Astrocyte (in vitro differentiated cells and primary cell): Measurements from ENCODE around the gene DYNLT4. TPM values are rescaled to one million over a fixed set of nuclear protein-coding genes. Genes with fewer than 3 reads are reported as not detected.
A peak's percentile ranks its signal among the peaks of the same experiment; 100 is the strongest.
"Not testable (repeated sequence)": the region's sequence is repeated elsewhere in the genome, so short reads cannot be mapped to it uniquely, and the experiment has no call there.

ENCODE experiments used
- DNase-seq: peaks from one replicate; pipeline ENCODE4 v3.0.0-alpha.2; 2010; ENCODE audit warnings: low read depth
- FAIRE-seq: peaks from 2 replicates; lab custom pipeline; 2011; peaks lifted over from hg19 to GRCh38; lab: Jason Lieb, UNC
- H2AFZ ChIP-seq: 2 replicates; pipeline ENCODE4 v1.6.0; 2012; ENCODE audit warnings: low read depth, low read length, inconsistent platforms
- H3K27ac ChIP-seq: 2 replicates; pipeline ENCODE4 v1.5.1; 2011; ENCODE audit warnings: low read depth, low read length, inconsistent platforms
- H3K27me3 ChIP-seq: 2 replicates; pipeline ENCODE4 v1.6.0; 2011; ENCODE audit warnings: low read length, inconsistent platforms; ENCODE audit not compliant: insufficient read depth
- H3K36me3 ChIP-seq: 2 replicates; pipeline ENCODE4 v1.5.1; 2011; ENCODE audit warnings: low read length, inconsistent platforms; ENCODE audit not compliant: insufficient read depth
- H3K4me1 ChIP-seq: 2 replicates; pipeline ENCODE4 v1.5.1; 2011; ENCODE audit warnings: low read length, inconsistent platforms; ENCODE audit not compliant: insufficient read depth
- H3K4me2 ChIP-seq: 2 replicates; pipeline ENCODE4 v1.6.0; 2012; ENCODE audit warnings: low read length, inconsistent platforms
- H3K4me3 ChIP-seq: 2 replicates; pipeline ENCODE4 v1.5.1; 2011; ENCODE audit warnings: low read depth, mild to moderate bottlenecking, low read length, inconsistent platforms; ENCODE audit not compliant: insufficient read depth
- H3K79me2 ChIP-seq: 2 replicates; pipeline ENCODE4 v1.6.0; 2012; ENCODE audit warnings: mild to moderate bottlenecking, low read length, inconsistent platforms; ENCODE audit not compliant: insufficient read depth
- H3K9ac ChIP-seq: 2 replicates; pipeline ENCODE4 v1.6.0; 2012; ENCODE audit warnings: mild to moderate bottlenecking, low read length, inconsistent platforms
- H3K9me3 ChIP-seq: 2 replicates; pipeline ENCODE4 v1.5.1; 2012; ENCODE audit warnings: low read depth, mild to moderate bottlenecking, low read length, inconsistent platforms; ENCODE audit not compliant: insufficient read depth
- H4K20me1 ChIP-seq: 2 replicates; pipeline ENCODE4 v1.6.0; 2012; ENCODE audit warnings: low read length, inconsistent platforms; ENCODE audit not compliant: insufficient read depth
- H3K27ac Mint-ChIP-seq: one replicate; pipeline ENCODE4 v1.8.0; 2021; ENCODE audit warnings: mild to moderate bottlenecking, mixed read lengths; ENCODE audit not compliant: unreplicated experiment
- H3K27me3 Mint-ChIP-seq: one replicate; pipeline ENCODE4 v1.8.0; 2021; ENCODE audit warnings: low read depth, mixed read lengths; ENCODE audit not compliant: unreplicated experiment
- H3K36me3 Mint-ChIP-seq: one replicate; pipeline ENCODE4 v1.8.0; 2021; ENCODE audit warnings: low read depth, mixed read lengths; ENCODE audit not compliant: unreplicated experiment
- H3K4me1 Mint-ChIP-seq: one replicate; pipeline ENCODE4 v1.8.0; 2021; ENCODE audit warnings: low read depth, mixed read lengths; ENCODE audit not compliant: unreplicated experiment
- H3K4me3 Mint-ChIP-seq: one replicate; pipeline ENCODE4 v1.8.0; 2021; ENCODE audit warnings: mild to moderate bottlenecking, moderate library complexity, mixed read lengths; ENCODE audit not compliant: unreplicated experiment
- H3K9me3 Mint-ChIP-seq: one replicate; pipeline ENCODE4 v1.8.0; 2021; ENCODE audit warnings: mild to moderate bottlenecking, mixed read lengths; ENCODE audit not compliant: unreplicated experiment
- CTCF ChIP-seq: IDR thresholded peaks from 2 replicates; pipeline ENCODE4 v1.5.1; 2011; ENCODE audit warnings: low read depth, mild to moderate bottlenecking, inconsistent platforms, low read length, moderate library complexity; ENCODE audit not compliant: insufficient read depth
- EZH2 ChIP-seq: IDR thresholded peaks from 2 replicates; pipeline ENCODE4 v1.6.1; 2012; ENCODE audit warnings: mild to moderate bottlenecking, low read length, inconsistent platforms; ENCODE audit not compliant: insufficient read depth
- total RNA-seq: library from RNA; stranded (reverse); gene quantifications from 2 replicates; pipeline ENCODE4 v1.2.1, GENCODE V29; 2021

DYNLT4 gene
- total RNA-seq, 1 donor from 2014 or later, result 0.50 TPM

GRCh38 chr1:44819196-44819607, 12.1 kb upstream of the DYNLT4 start:
- Histone ChIP-seq H3K4me2 (peak overlapping the region; percentile 84), H3K27me3 (no peaks in the 10 kb centered on the region), H3K9ac (peak overlapping the region; percentile 20), H3K4me1 (peaks cover 13% of the 10 kb centered on the region), H3K36me3 (peaks cover 14% of the 10 kb centered on the region), H3K79me2 (no peaks in the 10 kb centered on the region), H3K4me3 (peak overlapping the region; percentile 15), H3K9me3 (no peaks in the 10 kb centered on the region), H3K27ac (no peak overlapping the region), H2AFZ (no peak overlapping the region), H4K20me1 (no peaks in the 10 kb centered on the region)
- H3K4me1 Mint-ChIP-seq, result peaks cover 18% of the 10 kb centered on the region
- H3K4me3 Mint-ChIP-seq, result peak overlapping the region; percentile 16
- H3K9me3 Mint-ChIP-seq, result peaks cover 3% of the 10 kb centered on the region
- H3K27me3 Mint-ChIP-seq, result peaks cover 2% of the 10 kb centered on the region
- peak; percentile 41 for FAIRE-seq
- DNase-seq, result no peak
- no peak for TF ChIP-seq EZH2
- no peak for TF ChIP-seq CTCF
- peak overlapping the region; percentile 99 for H3K27ac Mint-ChIP-seq
- H3K36me3 Mint-ChIP-seq, result peaks cover 14% of the 10 kb centered on the region

- Mint-ChIP-seq H3K36me3 (peaks cover 14% of the 10 kb centered on the region), H3K4me1 (peaks cover 21% of the 10 kb centered on the region), H3K4me3 (no peak overlapping the region), H3K9me3 (peaks cover 3% of the 10 kb centered on the region), H3K27ac (no peak overlapping the region), H3K27me3 (peaks cover 2% of the 10 kb centered on the region)
- no peak overlapping the region for H2AFZ ChIP-seq
- H4K20me1 ChIP-seq, result no peaks in the 10 kb centered on the region
- DNase-seq, result no peak
- H3K27me3 ChIP-seq, result no peaks in the 10 kb centered on the region
- H3K4me3 ChIP-seq, result no peak overlapping the region
- H3K4me2 ChIP-seq, result no peak overlapping the region
- no peak overlapping the region for H3K9ac ChIP-seq
- TF ChIP-seq EZH2 (no peak), CTCF (no peak)
- no peaks in the 10 kb centered on the region for H3K9me3 ChIP-seq
- H3K4me1 ChIP-seq, result peaks cover 23% of the 10 kb centered on the region
- H3K36me3 ChIP-seq, result peaks cover 14% of the 10 kb centered on the region
- no peak overlapping the region for H3K27ac ChIP-seq
- no peak for FAIRE-seq
- peaks cover 5% of the 10 kb centered on the region for H3K79me2 ChIP-seq
Measured at GRCh38 chr1:44817771-44818495, 10.8 kb upstream of the DYNLT4 start.

GRCh38 chr1:44817307-44817706, 10.2 kb upstream of the DYNLT4 start:
- peaks cover 14% of the 10 kb centered on the region for H3K36me3 ChIP-seq
- H3K27ac ChIP-seq, result no peak overlapping the region
- peaks cover 3% of the 10 kb centered on the region for H3K9me3 Mint-ChIP-seq
- H4K20me1 ChIP-seq, result no peaks in the 10 kb centered on the region
- H2AFZ ChIP-seq, result no peak overlapping the region
- peaks cover 2% of the 10 kb centered on the region for H3K27me3 Mint-ChIP-seq
- DNase-seq (no peak), FAIRE-seq (no peak)
- H3K27me3 ChIP-seq, result no peaks in the 10 kb centered on the region
- no peak overlapping the region for H3K9ac ChIP-seq
- H3K4me2 ChIP-seq, result no peak overlapping the region
- H3K36me3 Mint-ChIP-seq, result peaks cover 14% of the 10 kb centered on the region
- H3K4me1 ChIP-seq, result peaks cover 29% of the 10 kb centered on the region
- H3K4me1 Mint-ChIP-seq, result peaks cover 24% of the 10 kb centered on the region
- TF ChIP-seq CTCF, result no peak
- TF ChIP-seq EZH2, result no peak
- H3K79me2 ChIP-seq, result peaks cover 11% of the 10 kb centered on the region
- no peak overlapping the region for H3K4me3 Mint-ChIP-seq
- no peak overlapping the region for H3K4me3 ChIP-seq
- H3K9me3 ChIP-seq, result no peaks in the 10 kb centered on the region
- no peak overlapping the region for H3K27ac Mint-ChIP-seq

- H3K36me3 Mint-ChIP-seq, result peaks cover 16% of the 10 kb centered on the region
- peak overlapping the region; percentile 41 for H3K27ac Mint-ChIP-seq
- H3K9ac ChIP-seq, H3K27me3 Mint-ChIP-seq, H3K4me3 Mint-ChIP-seq, H3K9me3 ChIP-seq, H2AFZ ChIP-seq, H4K20me1 ChIP-seq, FAIRE-seq, DNase-seq, H3K27me3 ChIP-seq, H3K27ac ChIP-seq, H3K9me3 Mint-ChIP-seq, H3K4me2 ChIP-seq, H3K4me3 ChIP-seq: not testable (repeated sequence)
- Histone ChIP-seq H3K36me3 (peaks cover 14% of the 10 kb centered on the region), H3K4me1 (peaks cover 43% of the 10 kb centered on the region), H3K79me2 (peaks cover 16% of the 10 kb centered on the region)
- H3K4me1 Mint-ChIP-seq, result peaks cover 37% of the 10 kb centered on the region
Measured at GRCh38 chr1:44815926-44816325, 8.8 kb upstream of the DYNLT4 start.
